GM10266 (cell line): ENCODE data around the gene SLC25A23.

Source experiments
- DNase-seq: peaks from one replicate; pipeline ENCODE4 v3.0.0; 2012; ENCODE audit errors: extremely low spot score
- TF ChIP-seq, protein P1 (sequence below): IDR thresholded peaks from 2 replicates; pipeline ENCODE4 v1.5.1; 2012; ENCODE audit warnings: mild to moderate bottlenecking, low read depth; ENCODE audit not compliant: control insufficient read depth, insufficient read depth; ENCODE audit errors: missing control alignments

SLC25A23 gene

DNA sequence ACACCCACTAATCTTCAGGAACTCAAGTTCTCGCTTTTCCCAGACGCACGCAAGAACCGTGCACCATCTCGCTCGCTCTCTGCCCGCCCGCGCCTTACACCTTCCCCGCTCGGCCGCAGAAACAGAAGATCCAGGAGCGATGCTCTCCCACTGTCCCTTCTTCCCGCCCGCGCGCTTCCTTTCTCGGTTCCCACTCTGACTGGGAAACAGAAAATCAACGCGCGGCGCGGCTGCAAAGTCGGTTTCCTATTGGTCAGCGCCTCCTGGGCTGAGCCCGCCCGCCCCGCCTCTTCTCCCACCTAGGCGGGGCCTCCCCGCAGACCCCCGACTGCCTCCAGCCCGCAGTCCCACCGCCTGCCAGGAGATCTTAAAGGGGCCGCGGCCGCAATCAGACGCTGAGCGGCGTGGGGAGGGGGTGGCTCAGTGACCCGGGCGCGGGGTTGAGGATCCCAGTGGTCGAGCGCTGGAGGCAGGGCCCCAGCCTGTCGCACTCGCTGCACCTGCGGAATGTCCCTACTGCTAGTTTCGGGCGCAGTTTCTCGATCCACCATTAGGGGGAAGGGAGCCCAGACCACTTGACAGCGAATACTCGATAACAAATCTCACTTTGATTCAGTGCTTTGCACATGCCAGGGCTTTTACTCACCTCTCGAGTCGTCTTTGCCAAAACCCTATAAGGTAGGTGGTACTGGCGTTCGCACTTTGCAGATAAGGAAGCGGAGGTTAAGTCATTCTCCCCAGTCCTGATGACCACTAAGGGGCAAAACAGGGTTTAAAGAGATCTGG is 700 bp upstream of the SLC25A23 start:
- DNase-seq = peak; percentile 98
- TF ChIP-seq, protein P1, sequence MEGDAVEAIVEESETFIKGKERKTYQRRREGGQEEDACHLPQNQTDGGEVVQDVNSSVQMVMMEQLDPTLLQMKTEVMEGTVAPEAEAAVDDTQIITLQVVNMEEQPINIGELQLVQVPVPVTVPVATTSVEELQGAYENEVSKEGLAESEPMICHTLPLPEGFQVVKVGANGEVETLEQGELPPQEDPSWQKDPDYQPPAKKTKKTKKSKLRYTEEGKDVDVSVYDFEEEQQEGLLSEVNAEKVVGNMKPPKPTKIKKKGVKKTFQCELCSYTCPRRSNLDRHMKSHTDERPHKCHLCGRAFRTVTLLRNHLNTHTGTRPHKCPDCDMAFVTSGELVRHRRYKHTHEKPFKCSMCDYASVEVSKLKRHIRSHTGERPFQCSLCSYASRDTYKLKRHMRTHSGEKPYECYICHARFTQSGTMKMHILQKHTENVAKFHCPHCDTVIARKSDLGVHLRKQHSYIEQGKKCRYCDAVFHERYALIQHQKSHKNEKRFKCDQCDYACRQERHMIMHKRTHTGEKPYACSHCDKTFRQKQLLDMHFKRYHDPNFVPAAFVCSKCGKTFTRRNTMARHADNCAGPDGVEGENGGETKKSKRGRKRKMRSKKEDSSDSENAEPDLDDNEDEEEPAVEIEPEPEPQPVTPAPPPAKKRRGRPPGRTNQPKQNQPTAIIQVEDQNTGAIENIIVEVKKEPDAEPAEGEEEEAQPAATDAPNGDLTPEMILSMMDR = peak; percentile 28

GRCh38 chr19:6458695-6459261 is 814 bp downstream of the SLC25A23 start:
- peak; percentile 33 for DNase-seq
- TF ChIP-seq, protein P1 = no peak

GRCh38 chr19:6457958-6458694 is 1.5 kb downstream of the SLC25A23 start:
- peak; percentile 72 for DNase-seq
- TF ChIP-seq, protein P1 = no peak

GRCh38 chr19:6455924-6456323 is 3.7 kb downstream of the SLC25A23 start:
- TF ChIP-seq, protein P1 = no peak
- no peak for DNase-seq

DNA sequence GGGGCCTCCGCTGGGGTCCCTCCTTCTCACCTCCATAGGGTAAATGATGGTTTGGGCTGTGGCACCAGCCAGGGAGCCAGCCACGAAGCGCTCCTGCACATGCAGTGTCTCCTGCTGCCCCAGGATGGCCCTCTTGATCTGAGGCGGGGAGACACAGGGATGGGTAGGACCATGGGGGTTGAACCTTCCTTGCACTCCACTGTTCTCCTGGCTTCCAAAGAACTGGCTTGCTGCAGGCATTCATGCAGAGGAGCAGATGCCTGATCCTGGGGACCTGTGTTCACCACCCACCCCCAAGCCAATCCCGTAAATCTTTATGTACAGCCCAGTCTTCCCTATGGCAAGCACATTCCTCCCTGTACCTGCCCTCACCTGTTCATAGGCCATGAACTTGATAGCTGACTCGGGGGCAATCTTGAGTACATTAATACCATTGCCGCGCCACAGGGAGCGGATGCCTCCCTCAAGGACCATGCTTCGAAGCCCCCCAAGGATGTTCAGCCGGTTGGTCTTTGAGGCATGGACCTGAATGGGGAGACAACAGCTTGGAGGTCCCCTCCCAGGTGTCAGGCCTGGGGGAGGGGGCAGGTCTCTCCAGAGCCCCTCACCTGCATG is 5.5 kb downstream of the SLC25A23 start:
- TF ChIP-seq, protein P1 = no peak
- no peak for DNase-seq

DNA sequence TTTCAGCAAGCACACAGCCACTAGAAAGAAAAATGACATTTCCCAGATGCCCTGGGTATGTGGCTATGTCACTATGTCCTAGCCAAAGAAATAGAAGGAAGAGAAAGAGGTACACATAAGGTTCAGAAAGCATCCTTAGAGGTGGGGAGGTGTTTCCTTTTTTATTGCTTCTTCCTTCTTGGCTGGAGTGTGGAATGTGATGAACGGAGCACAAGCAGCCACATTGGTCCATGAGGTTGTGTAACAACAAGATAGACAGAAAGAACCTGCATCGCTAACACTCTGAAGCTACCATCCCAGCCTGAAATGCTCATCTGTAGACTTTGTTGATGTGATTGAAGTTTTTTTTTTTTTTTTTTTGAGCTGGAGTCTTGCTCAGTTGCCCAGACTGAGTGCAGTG is 6.7 kb downstream of the SLC25A23 start:
- no peak for DNase-seq
- TF ChIP-seq, protein P1 = no peak
